HepG2 (cell line): ENCODE data around the gene CHEK1. TPM values are rescaled to one million over a fixed set of nuclear protein-coding genes. Genes with fewer than 3 reads are reported as not detected.

ENCODE experiments used
- DMAP1 ChIP-seq: IDR thresholded peaks from 2 replicates; pipeline ENCODE4 v1.6.1; 2016
- ELF3 ChIP-seq: IDR thresholded peaks from 2 replicates; pipeline ENCODE4 v1.6.1; 2016; ENCODE audit warnings: missing genetic modification reagents, missing compliant biosample characterization
- HNRNPH1 ChIP-seq: fragments of 200-400 bp; formaldehyde crosslinking; optimal IDR thresholded peaks from 2 replicates; pipeline ENCODE3; 2017; ENCODE audit warnings: mild to moderate bottlenecking, low read depth, low read length
- HNRNPL ChIP-seq: fragments of 200-400 bp; formaldehyde crosslinking; IDR thresholded peaks from 2 replicates; pipeline ENCODE4 v1.6.1; 2017; ENCODE audit warnings: mild to moderate bottlenecking, low read depth, low read length
- KAT8 ChIP-seq: IDR thresholded peaks from 2 replicates; pipeline ENCODE4 v1.6.1; 2016; ENCODE audit warnings: missing genetic modification reagents, missing compliant biosample characterization
- KLF11 ChIP-seq: IDR thresholded peaks from 2 replicates; pipeline ENCODE4 v1.6.1; 2016; ENCODE audit warnings: missing compliant biosample characterization
- MAZ ChIP-seq, 2 experiments: sonication (generic) in 1 of 2; formaldehyde crosslinking in 1 of 2; IDR thresholded peaks; 2 replicates each; pipeline versions ENCODE4 v1.5.0 to v1.6.1; 2012 to 2020; ENCODE audit warnings: low read depth in 2 of 2, mild to moderate bottlenecking in 2 of 2, borderline replicate concordance in 1 of 2, improper control_type of control experiment in 1 of 2, low read length in 1 of 2, missing genetic modification reagents in 1 of 2, moderate library complexity in 1 of 2
- POLR2AphosphoS2 ChIP-seq: IDR thresholded peaks from 2 replicates; pipeline ENCODE4 v1.6.1; 2011; ENCODE audit warnings: low read depth, low read length, improper control_type of control experiment
- PTBP1 ChIP-seq: fragments of 200-400 bp; formaldehyde crosslinking; IDR thresholded peaks from 2 replicates; pipeline ENCODE4 v1.6.1; 2018; ENCODE audit warnings: low read length, low read depth; ENCODE audit not compliant: poor library complexity, severe bottlenecking
- TCF7L2 ChIP-seq: IDR thresholded peaks from 2 replicates; pipeline ENCODE4 v1.6.1; 2011; ENCODE audit warnings: mild to moderate bottlenecking, low read depth, low read length, moderate library complexity
- TGIF2 ChIP-seq: IDR thresholded peaks from 2 replicates; pipeline ENCODE4 v1.6.1; 2016; ENCODE audit warnings: control low read depth, missing compliant biosample characterization
- YEATS4 ChIP-seq: sonication (generic); formaldehyde crosslinking; IDR thresholded peaks from 2 replicates; pipeline ENCODE4 v1.4.0; 2020; ENCODE audit warnings: missing genetic modification reagents, borderline replicate concordance
- ZBTB26 ChIP-seq: IDR thresholded peaks from 2 replicates; pipeline ENCODE4 v1.6.1; 2016; ENCODE audit warnings: missing compliant biosample characterization, missing genetic modification reagents, borderline replicate concordance
- ZEB1 ChIP-seq: IDR thresholded peaks from 2 replicates; pipeline ENCODE4 v1.6.1; 2012; ENCODE audit warnings: mild to moderate bottlenecking, low read depth, inconsistent platforms; ENCODE audit not compliant: insufficient replicate concordance
- ZMYM3 ChIP-seq: sonication (generic); formaldehyde crosslinking; IDR thresholded peaks from 2 replicates; pipeline ENCODE4 v1.5.1; 2020; ENCODE audit warnings: mild to moderate bottlenecking, missing genetic modification reagents
- ZNF44 ChIP-seq: sonication (generic); formaldehyde crosslinking; IDR thresholded peaks from 2 replicates; pipeline ENCODE4 v1.5.1; 2020; ENCODE audit warnings: mild to moderate bottlenecking, missing genetic modification reagents
- ZNF556 ChIP-seq: sonication (generic); formaldehyde crosslinking; IDR thresholded peaks from 2 replicates; pipeline ENCODE4 v1.4.0; 2020; ENCODE audit warnings: mild to moderate bottlenecking, missing genetic modification reagents, borderline replicate concordance
- ZNF563 ChIP-seq: sonication (generic); formaldehyde crosslinking; IDR thresholded peaks from 2 replicates; pipeline ENCODE4 v1.8.0; 2022; ENCODE audit warnings: mild to moderate bottlenecking, moderate library complexity, missing genetic modification reagents
- ZNF614 ChIP-seq: IDR thresholded peaks from 2 replicates; pipeline ENCODE4 v1.6.1; 2018; ENCODE audit warnings: missing biosample characterization, missing genetic modification reagents, inconsistent platforms, borderline replicate concordance
- ZNF775 ChIP-seq: sonication (generic); formaldehyde crosslinking; IDR thresholded peaks from 2 replicates; pipeline ENCODE4 v1.4.0; 2020; ENCODE audit warnings: missing genetic modification reagents, mild to moderate bottlenecking, moderate library complexity, borderline replicate concordance
- polyA plus RNA-seq, 8 experiments: library from polyadenylated mRNA; depleted of rRNA in 3 of 8; stranded (reverse) in 7 of 8; unstranded in 1 of 8; fragments of >200 nt; fragmentation: Illumina TruSeq in 4 of 8; extraction: Trizol in 4 of 8; gene quantifications; 2 replicates each; pipeline versions ENCODE4 v1.2.1 to v1.2.3, GENCODE V29; 2011 to 2016; ENCODE audit warnings: low read depth in 4 of 8, missing spikeins in 1 of 8, mixed read lengths in 1 of 8; ENCODE audit not compliant: insufficient read depth in 1 of 8
- total RNA-seq, 5 experiments: library from RNA; depleted of rRNA; stranded (reverse); fragments of >200 nt; fragmentation: Illumina TruSeq; extraction: Trizol; gene quantifications; 2 replicates each; pipeline ENCODE4 v1.2.3, GENCODE V29; 2016; ENCODE audit warnings: low read depth in 1 of 5
- TF ChIP-seq, protein P1 (sequence below): sonication (generic); formaldehyde crosslinking; IDR thresholded peaks from 2 replicates; pipeline ENCODE4 v1.5.0; 2020; ENCODE audit warnings: mild to moderate bottlenecking, missing genetic modification reagents
- TF ChIP-seq, protein P2 (sequence below): sonication (generic); formaldehyde crosslinking; IDR thresholded peaks from 2 replicates; pipeline ENCODE4 v1.5.1; 2020; ENCODE audit warnings: mild to moderate bottlenecking, missing genetic modification reagents, borderline replicate concordance

The CHEK1 gene
- total and polyA plus RNA-seq, 2 of the 13 experiments (the other 11 are each of a cell fraction or from before 2014, with no cell fraction given) = 17.8 to 83.2 TPM

DNA sequence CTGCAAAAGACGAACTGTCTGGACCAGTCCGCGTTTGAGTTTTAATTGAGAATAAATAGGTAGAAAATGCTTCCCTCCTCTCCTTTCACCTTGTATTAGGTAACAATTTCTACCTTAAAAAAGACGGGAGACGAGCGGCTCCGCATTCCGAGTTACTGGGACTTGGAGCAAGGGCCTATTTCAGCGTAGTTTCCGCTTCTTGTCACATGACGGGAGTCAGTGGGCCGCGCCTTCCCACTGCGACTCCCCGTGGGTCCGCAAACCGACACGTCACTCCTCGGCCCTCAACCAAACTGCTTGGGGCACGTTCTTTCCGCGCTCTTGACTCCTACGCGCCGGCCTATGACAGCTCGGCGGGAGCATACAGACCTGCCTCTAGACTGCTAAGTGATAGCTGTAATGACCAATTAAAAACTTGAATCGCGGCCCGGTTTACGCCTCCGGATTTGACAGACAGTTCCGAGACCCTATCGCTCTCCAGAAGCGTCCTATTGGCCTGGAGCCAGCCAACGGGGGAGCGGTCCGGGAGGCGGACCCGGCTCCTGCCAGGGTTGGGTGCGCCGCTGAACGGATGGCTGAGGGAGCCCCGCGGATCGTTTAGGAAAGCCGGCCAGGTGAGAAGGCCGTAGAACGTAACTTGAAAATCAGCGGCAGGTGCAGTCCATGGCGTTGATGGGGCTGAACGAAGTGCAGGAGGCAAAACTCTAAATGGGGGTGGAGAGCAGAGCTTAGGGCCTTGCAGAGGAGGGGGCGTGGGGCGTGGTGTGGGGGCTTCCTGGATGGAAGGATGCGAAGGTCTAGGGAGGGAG, 32.5 kb upstream of the CHEK1 start, which contains the start of gene STT3A (continued):
- TF ChIP-seq, protein P1, sequence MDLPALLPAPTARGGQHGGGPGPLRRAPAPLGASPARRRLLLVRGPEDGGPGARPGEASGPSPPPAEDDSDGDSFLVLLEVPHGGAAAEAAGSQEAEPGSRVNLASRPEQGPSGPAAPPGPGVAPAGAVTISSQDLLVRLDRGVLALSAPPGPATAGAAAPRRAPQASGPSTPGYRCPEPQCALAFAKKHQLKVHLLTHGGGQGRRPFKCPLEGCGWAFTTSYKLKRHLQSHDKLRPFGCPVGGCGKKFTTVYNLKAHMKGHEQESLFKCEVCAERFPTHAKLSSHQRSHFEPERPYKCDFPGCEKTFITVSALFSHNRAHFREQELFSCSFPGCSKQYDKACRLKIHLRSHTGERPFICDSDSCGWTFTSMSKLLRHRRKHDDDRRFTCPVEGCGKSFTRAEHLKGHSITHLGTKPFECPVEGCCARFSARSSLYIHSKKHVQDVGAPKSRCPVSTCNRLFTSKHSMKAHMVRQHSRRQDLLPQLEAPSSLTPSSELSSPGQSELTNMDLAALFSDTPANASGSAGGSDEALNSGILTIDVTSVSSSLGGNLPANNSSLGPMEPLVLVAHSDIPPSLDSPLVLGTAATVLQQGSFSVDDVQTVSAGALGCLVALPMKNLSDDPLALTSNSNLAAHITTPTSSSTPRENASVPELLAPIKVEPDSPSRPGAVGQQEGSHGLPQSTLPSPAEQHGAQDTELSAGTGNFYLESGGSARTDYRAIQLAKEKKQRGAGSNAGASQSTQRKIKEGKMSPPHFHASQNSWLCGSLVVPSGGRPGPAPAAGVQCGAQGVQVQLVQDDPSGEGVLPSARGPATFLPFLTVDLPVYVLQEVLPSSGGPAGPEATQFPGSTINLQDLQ (CRISPR knock-in tag) = no peak; the same call in 1 of the 2 replicates
- TF ChIP-seq, protein P2, sequence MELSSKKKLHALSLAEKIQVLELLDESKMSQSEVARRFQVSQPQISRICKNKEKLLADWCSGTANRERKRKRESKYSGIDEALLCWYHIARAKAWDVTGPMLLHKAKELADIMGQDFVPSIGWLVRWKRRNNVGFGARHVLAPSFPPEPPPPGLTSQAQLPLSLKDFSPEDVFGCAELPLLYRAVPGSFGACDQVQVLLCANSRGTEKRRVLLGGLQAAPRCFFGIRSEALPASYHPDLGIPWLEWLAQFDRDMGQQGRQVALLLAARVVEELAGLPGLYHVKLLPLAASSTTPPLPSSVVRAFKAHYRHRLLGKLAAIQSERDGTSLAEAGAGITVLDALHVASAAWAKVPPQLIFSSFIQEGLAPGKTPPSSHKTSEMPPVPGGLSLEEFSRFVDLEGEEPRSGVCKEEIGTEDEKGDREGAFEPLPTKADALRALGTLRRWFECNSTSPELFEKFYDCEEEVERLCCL (CRISPR knock-in tag) = no peak
- TF ChIP-seq ZMYM3 (no peak), POLR2AphosphoS2 (no peak; the same call in 1 of the 2 replicates), ZNF775 (CRISPR knock-in tag) (no peak), ZNF563 (peak; percentile 77), PTBP1 (no peak), ZNF44 (CRISPR knock-in tag) (0 out of 2 replicates have a peak, but pooled peaks have one; percentile 49), YEATS4 (CRISPR knock-in tag) (peak; percentile 93), KLF11 (CRISPR knock-in tag) (no peak), ZBTB26 (CRISPR knock-in tag) (no peak), HNRNPH1 (no peak), ELF3 (CRISPR knock-in tag) (peak; percentile 57), ZNF556 (CRISPR knock-in tag) (0 out of 2 replicates have a peak, but pooled peaks have one; percentile 46), ZEB1 (peak; percentile 29), MAZ (IDR thresholded peaks at IDR 0.05; ENCODE audit: borderline replicate concordance, low read depth, low read length) (no peak), MAZ (CRISPR knock-in tag; IDR thresholded peaks at IDR 0.05; ENCODE audit: low read depth) (peak; percentile 70), TCF7L2 (no peak), ZNF614 (CRISPR knock-in tag) (peak; percentile 63; the same call in 1 of the 2 replicates), TGIF2 (0 out of 2 replicates have a peak, but pooled peaks have one; percentile 74), HNRNPL (0 out of 2 replicates have a peak, but pooled peaks have one; percentile 21), DMAP1 (CRISPR knock-in tag) (peak; percentile 94), KAT8 (CRISPR knock-in tag) (peak; percentile 94)
